SJCRH30 (cell line): ENCODE measurements around the gene RRP1. TPM values are rescaled to one million over a fixed set of nuclear protein-coding genes. Genes with fewer than 3 reads are reported as not detected.

Experiments used
- DNase-seq, 2 experiments: peaks; one replicate each; pipeline ENCODE4 v3.0.0-alpha.2; 2015 to 2020
- H3K27ac ChIP-seq: fragments of 250-450 bp; sonication (Bioruptor Pico); 2 replicates; pipeline ENCODE4 v1.5.1; 2020; ENCODE audit warnings: mild to moderate bottlenecking, moderate library complexity
- H3K27me3 ChIP-seq: fragments of 250-450 bp; sonication (Bioruptor Pico); 2 replicates; pipeline ENCODE4 v1.5.1; 2020; ENCODE audit warnings: mild to moderate bottlenecking, moderate library complexity
- H3K36me3 ChIP-seq: fragments of 250-450 bp; sonication (Bioruptor Pico); 2 replicates; pipeline ENCODE4 v1.5.1; 2020; ENCODE audit warnings: mild to moderate bottlenecking, moderate library complexity
- H3K4me1 ChIP-seq: fragments of 250-450 bp; sonication (Bioruptor Pico); 2 replicates; pipeline ENCODE4 v1.5.1; 2020; ENCODE audit warnings: mild to moderate bottlenecking, moderate library complexity
- H3K4me3 ChIP-seq: fragments of 250-450 bp; sonication (Bioruptor Pico); 2 replicates; pipeline ENCODE4 v1.5.1; 2020; ENCODE audit warnings: mild to moderate bottlenecking, moderate library complexity
- H3K9me3 ChIP-seq: fragments of 250-450 bp; sonication (Bioruptor Pico); replicated peaks from 2 replicates; pipeline ENCODE4 v1.5.1; 2020; ENCODE audit warnings: mild to moderate bottlenecking, moderate library complexity
- total RNA-seq: library from RNA; depleted of rRNA; stranded (reverse); fragments of >200 nt; shearing (Covaris generic); gene quantifications from 2 replicates; pipeline ENCODE4 v1.2.3, GENCODE V29; 2014

RRP1 gene
- total RNA-seq, 1 experiment from 2014 or later, result 36.2 TPM

GRCh38 chr21:43809346-43809799, 20.0 kb downstream of the RRP1 start:
- no peaks in the 10 kb centered on the region for H3K9me3 ChIP-seq
- peaks cover 8% of the 10 kb centered on the region; the same call in 1 of the 2 replicates for H3K4me1 ChIP-seq
- no peak for DNase-seq

GRCh38 chr21:43809853-43810504, 20.6 kb downstream of the RRP1 start:
- Histone ChIP-seq H3K4me1 (peaks cover 8% of the 10 kb centered on the region; the same call in 1 of the 2 replicates), H3K9me3 (no peaks in the 10 kb centered on the region), H3K36me3 (peaks cover under 1% of the 10 kb centered on the region; the same call in 1 of the 2 replicates), H3K27me3 (no peaks in the 10 kb centered on the region), H3K27ac (no peak overlapping the region), H3K4me3 (no peak overlapping the region)
- no peak for DNase-seq

More at GRCh38 chr21:43809346-43809799, 20.0 kb downstream of the RRP1 start:
- H3K4me3 ChIP-seq, result no peak overlapping the region
- no peak overlapping the region for H3K27ac ChIP-seq
- peaks cover 4% of the 10 kb centered on the region for H3K36me3 ChIP-seq
- no peaks in the 10 kb centered on the region for H3K27me3 ChIP-seq

GRCh38 chr21:43810505-43811261, 21.3 kb downstream of the RRP1 start:
- DNase-seq, result peak; percentile 86 to 87
- H3K27ac ChIP-seq, result no peak overlapping the region

GRCh38 chr21:43811262-43812105, 22.1 kb downstream of the RRP1 start:
- no peak overlapping the region for H3K4me3 ChIP-seq
- DNase-seq, result peak; percentile 47 to 58
- H3K36me3 ChIP-seq, result no peaks in the 10 kb centered on the region

More at GRCh38 chr21:43810505-43811261, 21.3 kb downstream of the RRP1 start:
- peaks cover 8% of the 10 kb centered on the region; the same call in 1 of the 2 replicates for H3K4me1 ChIP-seq
- no peak overlapping the region for H3K4me3 ChIP-seq
- 0 out of 2 replicates have a peak, but pooled peaks cover 4% of the 10 kb centered on the region for H3K27me3 ChIP-seq
- H3K9me3 ChIP-seq, result no peaks in the 10 kb centered on the region
- no peaks in the 10 kb centered on the region for H3K36me3 ChIP-seq

GRCh38 chr21:43812139-43812821, 22.9 kb downstream of the RRP1 start:
- Histone ChIP-seq H3K4me1 (peaks cover 8% of the 10 kb centered on the region; the same call in 1 of the 2 replicates), H3K36me3 (no peaks in the 10 kb centered on the region), H3K27ac (no peak overlapping the region), H3K4me3 (0 out of 2 replicates have a peak overlapping the region, but pooled peaks have one; percentile 21), H3K9me3 (no peaks in the 10 kb centered on the region), H3K27me3 (0 out of 2 replicates have a peak, but pooled peaks cover 7% of the 10 kb centered on the region)
- no peak for DNase-seq

More at GRCh38 chr21:43811262-43812105, 22.1 kb downstream of the RRP1 start:
- 0 out of 2 replicates have a peak, but pooled peaks cover 7% of the 10 kb centered on the region for H3K27me3 ChIP-seq
- H3K9me3 ChIP-seq, result no peaks in the 10 kb centered on the region
- no peak overlapping the region for H3K27ac ChIP-seq
- H3K4me1 ChIP-seq, result peaks cover 8% of the 10 kb centered on the region; the same call in 1 of the 2 replicates

GRCh38 chr21:43812957-43813655, 23.7 kb downstream of the RRP1 start:
- Histone ChIP-seq H3K4me1 (peaks cover 8% of the 10 kb centered on the region; the same call in 1 of the 2 replicates), H3K36me3 (no peaks in the 10 kb centered on the region), H3K27ac (no peak overlapping the region), H3K4me3 (no peak overlapping the region), H3K9me3 (no peaks in the 10 kb centered on the region), H3K27me3 (0 out of 2 replicates have a peak, but pooled peaks cover 7% of the 10 kb centered on the region)
- DNase-seq, result no peak

GRCh38 chr21:43813656-43813980, 24.2 kb downstream of the RRP1 start:
- no peak overlapping the region for H3K4me3 ChIP-seq

GRCh38 chr21:43814215-43815106, 25.1 kb downstream of the RRP1 start:
- Histone ChIP-seq H3K9me3 (no peaks in the 10 kb centered on the region), H3K27me3 (0 out of 2 replicates have a peak, but pooled peaks cover 7% of the 10 kb centered on the region), H3K4me3 (no peak overlapping the region), H3K4me1 (peaks cover 8% of the 10 kb centered on the region; the same call in 1 of the 2 replicates), H3K27ac (no peak overlapping the region), H3K36me3 (no peaks in the 10 kb centered on the region)
- DNase-seq, result peak; percentile 64 to 73

More at GRCh38 chr21:43813656-43813980, 24.2 kb downstream of the RRP1 start:
- 0 out of 2 replicates have a peak, but pooled peaks cover 7% of the 10 kb centered on the region for H3K27me3 ChIP-seq
- H3K27ac ChIP-seq, result no peak overlapping the region
- H3K36me3 ChIP-seq, result no peaks in the 10 kb centered on the region
- DNase-seq, result no peak
- H3K9me3 ChIP-seq, result no peaks in the 10 kb centered on the region
- peaks cover 8% of the 10 kb centered on the region; the same call in 1 of the 2 replicates for H3K4me1 ChIP-seq

- H3K4me3 ChIP-seq, result no peak overlapping the region
- H3K27ac ChIP-seq, result no peak overlapping the region
- H3K36me3 ChIP-seq, result no peaks in the 10 kb centered on the region
- H3K9me3 ChIP-seq, result no peaks in the 10 kb centered on the region
- peaks cover 8% of the 10 kb centered on the region; the same call in 1 of the 2 replicates for H3K4me1 ChIP-seq
- no peak for DNase-seq
- 0 out of 2 replicates have a peak, but pooled peaks cover 7% of the 10 kb centered on the region for H3K27me3 ChIP-seq
These were observed 25.8 kb downstream of the RRP1 start for GRCh38 chr21:43815107-43815613.

- Histone ChIP-seq H3K9me3 (no peaks in the 10 kb centered on the region), H3K4me1 (peaks cover 7% of the 10 kb centered on the region; the same call in 1 of the 2 replicates), H3K4me3 (no peak overlapping the region), H3K27ac (no peak overlapping the region), H3K27me3 (0 out of 2 replicates have a peak, but pooled peaks cover 7% of the 10 kb centered on the region), H3K36me3 (no peaks in the 10 kb centered on the region)
- DNase-seq, result peak in 1 of 2 experiments; percentile 49
These were observed 26.6 kb downstream of the RRP1 start for GRCh38 chr21:43815991-43816390.

- Histone ChIP-seq H3K4me1 (peaks cover under 1% of the 10 kb centered on the region; the same call in 1 of the 2 replicates), H3K9me3 (no peaks in the 10 kb centered on the region), H3K36me3 (no peaks in the 10 kb centered on the region), H3K27me3 (0 out of 2 replicates have a peak, but pooled peaks cover 7% of the 10 kb centered on the region), H3K4me3 (no peak overlapping the region), H3K27ac (no peak overlapping the region)
- no peak for DNase-seq
These were observed 27.3 kb downstream of the RRP1 start for GRCh38 chr21:43816611-43817071.
